SJCRH30 (cell line): ENCODE measurements around the gene KCNB1. TPM values are rescaled to one million over a fixed set of nuclear protein-coding genes. Genes with fewer than 3 reads are reported as not detected.
A peak's percentile ranks its signal among the peaks of the same experiment; 100 is the strongest.

Experiments used
- DNase-seq, 2 experiments: peaks; one replicate each; pipeline ENCODE4 v3.0.0-alpha.2; 2015 to 2020
- H3K27ac ChIP-seq: fragments of 250-450 bp; sonication (Bioruptor Pico); 2 replicates; pipeline ENCODE4 v1.5.1; 2020; ENCODE audit warnings: mild to moderate bottlenecking, moderate library complexity
- H3K27me3 ChIP-seq: fragments of 250-450 bp; sonication (Bioruptor Pico); 2 replicates; pipeline ENCODE4 v1.5.1; 2020; ENCODE audit warnings: mild to moderate bottlenecking, moderate library complexity
- H3K36me3 ChIP-seq: fragments of 250-450 bp; sonication (Bioruptor Pico); 2 replicates; pipeline ENCODE4 v1.5.1; 2020; ENCODE audit warnings: mild to moderate bottlenecking, moderate library complexity
- H3K4me1 ChIP-seq: fragments of 250-450 bp; sonication (Bioruptor Pico); 2 replicates; pipeline ENCODE4 v1.5.1; 2020; ENCODE audit warnings: mild to moderate bottlenecking, moderate library complexity
- H3K4me3 ChIP-seq: fragments of 250-450 bp; sonication (Bioruptor Pico); 2 replicates; pipeline ENCODE4 v1.5.1; 2020; ENCODE audit warnings: mild to moderate bottlenecking, moderate library complexity
- H3K9me3 ChIP-seq: fragments of 250-450 bp; sonication (Bioruptor Pico); replicated peaks from 2 replicates; pipeline ENCODE4 v1.5.1; 2020; ENCODE audit warnings: mild to moderate bottlenecking, moderate library complexity
- total RNA-seq: library from RNA; depleted of rRNA; stranded (reverse); fragments of >200 nt; shearing (Covaris generic); gene quantifications from 2 replicates; pipeline ENCODE4 v1.2.3, GENCODE V29; 2014

KCNB1 gene
- total RNA-seq, 1 experiment from 2014 or later, result 0.10 TPM

DNA sequence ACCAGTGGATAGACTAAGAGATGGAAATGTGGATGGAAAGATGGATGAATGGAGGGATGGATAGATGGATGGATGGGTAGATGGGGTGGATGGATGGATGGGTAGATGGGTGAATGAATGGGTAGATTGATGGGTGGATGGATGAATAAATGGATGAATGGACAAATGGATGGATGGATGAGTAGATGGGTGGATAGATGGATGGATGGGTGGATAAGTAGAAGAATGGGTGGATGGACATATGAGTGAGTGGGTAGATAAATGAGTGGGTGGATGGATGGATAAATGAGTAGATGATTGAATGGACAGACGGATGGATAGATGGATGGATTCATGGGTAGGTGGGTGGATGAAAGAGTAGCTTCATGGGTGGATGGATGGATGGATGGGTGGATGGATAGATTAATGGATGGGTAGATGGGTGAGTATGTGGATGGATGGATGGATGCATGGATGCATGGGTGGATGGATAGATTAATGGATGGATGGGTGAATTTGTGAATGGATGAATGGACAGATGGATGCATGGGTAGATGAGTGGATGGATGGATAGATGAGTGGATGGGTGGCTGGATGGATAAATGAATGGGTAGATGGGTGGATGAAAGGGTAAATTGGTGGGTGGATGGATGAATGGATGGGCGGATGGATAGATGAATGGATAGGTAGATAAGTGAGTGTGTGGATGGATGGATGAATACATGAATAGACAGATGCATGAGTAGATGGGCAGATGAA lies 29.5 kb upstream of the KCNB1 start:
- Histone ChIP-seq H3K4me1 (peaks cover 28% of the 10 kb centered on the region), H3K27ac (no peak overlapping the region), H3K9me3 (no peaks in the 10 kb centered on the region), H3K27me3 (no peaks in the 10 kb centered on the region), H3K36me3 (no peaks in the 10 kb centered on the region), H3K4me3 (no peak overlapping the region)
- no peak for DNase-seq

DNA sequence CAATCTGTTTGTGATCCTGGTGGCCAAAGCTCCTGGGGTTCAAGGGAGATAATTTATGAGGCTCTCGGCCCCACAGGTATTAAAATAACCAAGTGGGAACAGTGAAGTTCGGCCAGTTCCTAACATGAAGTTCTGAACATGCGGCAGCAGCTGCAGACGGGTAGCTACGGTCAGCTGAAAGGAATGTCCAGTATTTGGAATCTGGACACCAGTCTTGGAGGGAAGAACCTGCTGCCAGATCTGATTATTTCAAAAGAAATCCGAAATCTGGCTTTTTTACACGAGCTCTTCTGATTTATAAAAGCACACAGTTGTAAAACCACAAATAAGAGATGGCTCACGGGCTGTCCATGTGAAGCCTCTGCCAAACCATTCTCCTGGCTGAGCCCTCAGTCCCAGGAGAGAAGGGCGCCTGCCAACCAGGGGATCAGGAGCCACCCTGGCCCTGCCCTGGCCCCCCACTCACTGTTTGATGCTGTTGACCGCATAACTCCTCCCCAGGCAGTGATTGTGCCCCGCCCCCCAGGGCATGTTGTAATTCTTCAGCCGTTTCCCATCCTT lies 28.2 kb upstream of the KCNB1 start:
- H3K9me3 ChIP-seq, result no peaks in the 10 kb centered on the region
- no peak overlapping the region for H3K4me3 ChIP-seq
- peak; percentile 87 to 94 for DNase-seq
- H3K27ac ChIP-seq, result peak overlapping the region; percentile 66
- no peaks in the 10 kb centered on the region; the same call in 1 of the 2 replicates for H3K27me3 ChIP-seq
- no peaks in the 10 kb centered on the region for H3K36me3 ChIP-seq
- peaks cover 31% of the 10 kb centered on the region for H3K4me1 ChIP-seq

DNA sequence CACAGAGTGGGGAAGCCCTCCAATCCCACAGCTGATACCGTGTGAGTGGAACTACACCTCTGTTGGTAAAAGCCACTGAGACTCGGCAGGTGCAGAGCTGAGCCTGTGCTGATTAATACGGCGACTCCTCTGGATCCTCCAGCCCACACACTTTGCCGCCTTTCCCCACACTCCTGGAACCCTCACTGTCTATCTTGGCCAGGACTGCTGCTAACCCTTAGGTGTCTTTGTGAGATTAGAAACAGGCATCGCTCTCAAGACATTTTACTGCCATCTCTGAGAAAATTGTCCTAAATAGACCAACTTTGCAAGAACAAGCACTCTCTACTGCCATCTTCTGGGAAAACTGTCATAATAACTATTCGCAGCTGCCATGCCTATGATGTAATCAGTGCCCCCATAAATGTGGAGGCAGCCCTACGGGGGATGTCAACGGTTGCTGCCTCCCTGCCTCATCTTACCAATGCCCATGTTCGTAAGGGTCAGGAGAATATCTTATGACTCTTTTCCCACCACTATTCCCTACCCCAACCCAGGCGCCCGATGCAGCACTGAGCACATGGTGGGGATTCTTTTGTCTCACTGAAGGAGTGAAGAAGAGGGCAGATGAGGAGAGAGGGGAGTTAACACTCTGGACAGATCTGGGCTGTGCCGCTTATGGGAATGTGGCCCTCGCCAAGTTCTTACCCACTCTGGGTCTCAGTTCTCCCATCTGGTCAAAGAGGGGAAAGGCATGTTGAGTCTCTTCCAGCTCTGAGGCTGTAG lies 26.1 kb upstream of the KCNB1 start:
- Histone ChIP-seq H3K4me3 (no peak overlapping the region), H3K9me3 (no peaks in the 10 kb centered on the region), H3K36me3 (no peaks in the 10 kb centered on the region), H3K27me3 (peaks cover 1% of the 10 kb centered on the region; the same call in 1 of the 2 replicates), H3K4me1 (peaks cover 36% of the 10 kb centered on the region), H3K27ac (no peak overlapping the region)
- DNase-seq, result peak; percentile 61 to 87

DNA sequence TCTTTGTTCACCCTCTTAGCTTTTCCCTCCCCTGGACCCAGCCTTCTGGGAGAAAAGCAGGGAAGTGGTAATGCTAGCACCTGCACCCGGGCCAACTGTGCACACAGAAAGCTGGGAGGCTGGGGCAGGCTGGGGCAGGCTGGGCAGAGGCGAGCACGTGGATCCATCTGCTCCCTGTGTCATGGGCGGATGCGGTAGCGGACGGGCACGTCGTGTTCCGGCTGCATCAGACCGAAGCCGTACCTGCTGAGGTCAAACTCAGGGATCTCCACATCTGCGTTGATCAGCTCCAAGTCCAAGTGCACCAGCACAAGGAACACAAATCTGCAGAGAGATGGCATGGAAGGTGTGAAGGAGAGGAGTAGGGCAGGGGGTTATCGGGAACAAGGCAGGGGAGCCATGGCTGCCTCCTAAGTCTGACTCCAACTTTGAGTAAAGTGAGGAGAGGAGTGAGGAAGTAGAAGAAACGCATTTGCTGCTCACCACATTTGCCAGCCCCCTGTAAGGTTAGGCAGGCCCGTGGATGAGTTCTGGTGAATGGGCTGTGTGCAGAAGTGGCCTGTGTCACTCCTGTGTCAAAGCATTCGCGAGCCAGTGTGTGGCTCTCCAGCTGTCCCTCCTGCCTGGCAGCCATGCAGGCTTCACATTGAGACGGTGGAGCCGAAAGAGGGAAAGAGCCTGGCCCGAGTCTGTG lies 25.4 kb upstream of the KCNB1 start:
- DNase-seq, result no peak
- no peaks in the 10 kb centered on the region for H3K36me3 ChIP-seq
- peaks cover 36% of the 10 kb centered on the region for H3K4me1 ChIP-seq
- H3K9me3 ChIP-seq, result no peaks in the 10 kb centered on the region
- H3K4me3 ChIP-seq, result no peak overlapping the region
- peaks cover 4% of the 10 kb centered on the region; the same call in 1 of the 2 replicates for H3K27me3 ChIP-seq
- no peak overlapping the region for H3K27ac ChIP-seq

DNA sequence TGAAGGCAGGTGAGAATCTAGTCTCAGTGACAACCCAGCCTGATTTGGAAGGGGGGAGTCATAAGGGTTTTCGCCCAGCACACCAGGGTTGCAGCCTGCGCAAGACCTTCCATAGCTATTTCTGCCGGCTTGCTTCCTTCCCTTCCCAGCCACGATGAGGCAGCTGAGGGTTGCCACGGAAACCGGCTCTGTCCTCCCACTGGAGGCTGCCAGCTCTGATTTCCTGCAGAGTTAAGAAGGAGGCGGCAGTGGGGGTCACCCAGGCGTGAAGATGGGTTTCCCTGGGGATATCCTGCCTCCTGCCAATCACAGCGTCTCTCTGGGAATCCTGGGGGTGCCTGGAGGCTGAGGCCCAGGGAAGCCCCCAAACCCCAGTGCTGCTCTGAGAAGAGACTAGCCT lies 23.1 kb upstream of the KCNB1 start:
- H3K36me3 ChIP-seq, result no peaks in the 10 kb centered on the region
- H3K27me3 ChIP-seq, result peaks cover 4% of the 10 kb centered on the region; the same call in 1 of the 2 replicates
- no peaks in the 10 kb centered on the region for H3K9me3 ChIP-seq
- H3K27ac ChIP-seq, result no peak overlapping the region
- DNase-seq, result peak; percentile 78 to 80
- peaks cover 25% of the 10 kb centered on the region for H3K4me1 ChIP-seq
- H3K4me3 ChIP-seq, result no peak overlapping the region

DNA sequence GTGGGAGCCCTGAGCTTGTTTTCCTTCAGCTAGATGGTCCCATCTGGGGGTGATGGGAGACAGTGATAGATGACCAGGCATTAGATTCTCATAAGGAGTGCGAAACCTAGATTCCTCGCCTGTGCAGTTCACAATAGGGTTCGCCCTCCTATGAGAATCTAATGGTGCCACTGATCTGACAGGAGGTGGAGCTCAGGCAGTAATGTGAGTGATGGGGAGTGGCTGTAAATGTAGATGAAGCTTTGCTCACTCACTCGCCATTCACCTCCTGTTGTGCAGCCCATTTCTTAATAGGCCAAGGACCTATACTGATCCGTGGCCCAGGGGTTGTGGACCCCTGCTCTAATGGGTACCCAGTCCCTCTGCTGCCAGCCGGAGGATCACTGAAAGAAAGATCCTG lies 20.7 kb upstream of the KCNB1 start:
- Histone ChIP-seq H3K27me3 (peaks cover 4% of the 10 kb centered on the region; the same call in 1 of the 2 replicates), H3K4me3 (no peak overlapping the region), H3K27ac (no peak overlapping the region), H3K4me1 (peaks cover 10% of the 10 kb centered on the region; the same call in 1 of the 2 replicates), H3K9me3 (no peaks in the 10 kb centered on the region), H3K36me3 (no peaks in the 10 kb centered on the region)
- DNase-seq, result no peak

DNA sequence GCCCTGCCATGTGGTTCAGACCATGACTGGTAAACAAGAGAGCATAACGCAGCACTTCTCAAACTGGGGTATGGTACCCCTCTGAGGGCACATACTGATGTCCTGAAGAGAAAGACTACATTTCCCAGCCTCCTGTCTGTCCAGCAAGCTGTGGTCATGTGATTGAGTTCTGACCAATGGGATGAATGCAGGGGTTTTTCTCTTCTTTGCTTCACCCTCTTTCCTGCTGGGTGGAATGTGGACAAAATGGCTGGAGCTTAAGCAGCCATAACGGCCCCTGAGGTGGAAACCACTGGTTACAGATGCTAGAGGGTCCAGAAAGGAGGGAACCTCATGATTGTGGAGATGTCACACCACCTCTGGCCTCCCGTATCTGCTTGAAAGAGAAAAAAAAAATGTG lies 19.4 kb upstream of the KCNB1 start:
- peak in 1 of 2 experiments; percentile 56 for DNase-seq

DNA sequence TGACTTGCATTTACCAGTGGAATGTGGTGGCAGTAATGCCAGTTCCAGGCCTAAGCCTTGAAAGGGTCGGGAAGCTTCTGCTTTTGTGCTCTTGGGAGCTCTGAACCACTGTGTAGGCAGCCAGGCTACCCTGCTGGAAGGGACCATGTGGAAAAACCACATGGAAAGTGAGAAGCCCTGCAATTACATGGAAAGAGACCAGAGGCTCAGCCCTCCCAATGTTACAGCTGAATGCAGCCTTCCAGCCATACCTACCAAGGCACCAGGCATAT lies 14.9 kb upstream of the KCNB1 start:
- peaks cover 2% of the 10 kb centered on the region; the same call in 1 of the 2 replicates for H3K4me1 ChIP-seq
- H3K27ac ChIP-seq, result no peak overlapping the region
- H3K36me3 ChIP-seq, result no peaks in the 10 kb centered on the region
- H3K4me3 ChIP-seq, result no peak overlapping the region
- H3K9me3 ChIP-seq, result no peaks in the 10 kb centered on the region
- no peak for DNase-seq
- H3K27me3 ChIP-seq, result peaks cover 17% of the 10 kb centered on the region; the same call in 1 of the 2 replicates

More for the DNA sequence above, 19.4 kb upstream of the KCNB1 start:
- peaks cover 8% of the 10 kb centered on the region; the same call in 1 of the 2 replicates for H3K4me1 ChIP-seq
- peaks cover 6% of the 10 kb centered on the region; the same call in 1 of the 2 replicates for H3K27me3 ChIP-seq
- no peaks in the 10 kb centered on the region for H3K9me3 ChIP-seq
- H3K4me3 ChIP-seq, result no peak overlapping the region
- no peaks in the 10 kb centered on the region for H3K36me3 ChIP-seq
- no peak overlapping the region for H3K27ac ChIP-seq

DNA sequence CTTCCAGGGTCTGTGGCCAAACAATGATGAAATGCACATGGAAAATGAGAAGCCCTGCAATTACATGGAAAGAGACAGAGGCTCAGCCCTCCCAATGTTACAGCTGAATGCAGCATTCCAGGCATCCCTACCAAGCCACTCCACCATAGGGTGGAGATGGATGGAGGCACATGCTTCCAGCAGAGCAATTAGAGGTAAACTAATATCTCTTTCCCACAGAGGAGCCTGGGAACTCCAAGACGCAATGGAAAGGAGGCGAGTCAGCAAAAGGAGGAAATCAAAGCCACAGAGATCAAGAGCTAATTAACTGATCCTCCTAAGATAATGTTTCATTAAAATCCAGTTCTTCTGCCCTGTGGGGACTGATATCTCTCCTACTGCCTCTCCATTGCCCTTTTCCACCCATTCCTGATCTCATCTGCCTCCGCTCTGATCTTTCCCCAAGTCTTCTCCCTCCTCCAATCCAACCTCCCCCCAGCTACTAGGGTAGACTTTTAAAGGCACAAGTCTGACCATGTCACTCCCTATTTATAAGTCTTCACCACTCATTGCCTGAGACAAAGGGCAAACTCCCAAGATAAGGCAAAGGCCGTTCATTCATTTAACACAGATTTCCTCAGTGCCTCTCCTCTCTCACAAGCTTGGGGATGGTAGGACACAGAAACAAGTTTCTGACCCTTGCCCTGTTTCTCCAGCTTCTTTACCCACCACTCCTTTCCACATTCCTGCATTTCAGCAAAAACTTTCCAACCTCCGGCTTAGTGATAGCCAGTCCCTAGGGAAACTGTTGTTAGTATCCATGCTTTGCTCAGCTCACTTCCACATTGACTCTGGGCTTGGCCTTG lies 14.3 kb upstream of the KCNB1 start:
- Histone ChIP-seq H3K4me1 (peaks cover 2% of the 10 kb centered on the region; the same call in 1 of the 2 replicates), H3K36me3 (no peaks in the 10 kb centered on the region), H3K4me3 (no peak overlapping the region), H3K27ac (no peak overlapping the region), H3K27me3 (peaks cover 17% of the 10 kb centered on the region; the same call in 1 of the 2 replicates), H3K9me3 (no peaks in the 10 kb centered on the region)
- no peak for DNase-seq

DNA sequence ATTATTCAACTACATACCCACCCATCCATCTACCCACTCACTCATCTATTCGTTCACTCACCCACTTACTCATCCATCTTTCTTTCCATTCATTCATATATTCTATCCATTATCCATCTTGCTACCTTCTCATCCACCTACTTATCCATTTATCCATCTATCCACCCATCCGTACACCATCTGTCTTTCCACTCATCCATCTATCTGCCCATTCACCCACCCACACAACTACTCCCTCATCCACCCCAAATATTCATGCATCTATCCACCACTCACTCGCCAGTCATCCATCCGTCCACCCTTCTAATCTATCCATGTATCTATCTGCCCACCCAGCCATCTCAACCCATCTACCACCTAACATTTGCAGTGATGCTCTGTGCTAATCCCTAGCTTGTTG lies 13.6 kb upstream of the KCNB1 start:
- H3K4me1 ChIP-seq, result peaks cover 2% of the 10 kb centered on the region; the same call in 1 of the 2 replicates
- H3K4me3 ChIP-seq, result no peak overlapping the region
- H3K9me3 ChIP-seq, result no peaks in the 10 kb centered on the region
- no peaks in the 10 kb centered on the region for H3K36me3 ChIP-seq
- H3K27me3 ChIP-seq, result peaks cover 17% of the 10 kb centered on the region; the same call in 1 of the 2 replicates
- DNase-seq, result no peak
- H3K27ac ChIP-seq, result no peak overlapping the region

DNA sequence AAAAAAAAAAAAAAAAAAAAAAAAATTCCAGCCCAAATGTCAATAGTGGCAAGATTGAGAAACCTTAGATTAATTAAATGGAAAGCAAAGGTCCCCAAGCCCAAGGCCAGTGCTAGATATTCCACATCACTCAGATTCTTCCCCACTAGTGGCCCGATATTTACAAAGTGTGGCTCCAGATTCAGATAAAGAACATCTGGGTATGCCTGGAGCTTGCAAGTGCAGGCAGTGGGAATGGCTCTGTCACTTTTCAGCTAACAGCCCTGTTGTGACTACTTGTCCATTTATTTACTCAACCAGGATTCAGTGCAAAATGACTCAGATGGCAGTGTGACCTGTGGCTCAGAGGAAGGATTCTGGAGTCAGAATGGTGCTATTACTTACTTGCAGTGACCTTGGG lies 8.2 kb upstream of the KCNB1 start:
- Histone ChIP-seq H3K4me1 (no peaks in the 10 kb centered on the region), H3K4me3 (no peak overlapping the region), H3K36me3 (no peaks in the 10 kb centered on the region), H3K27ac (no peak overlapping the region), H3K9me3 (no peaks in the 10 kb centered on the region), H3K27me3 (peaks cover 7% of the 10 kb centered on the region; the same call in 1 of the 2 replicates)
- DNase-seq, result no peak

DNA sequence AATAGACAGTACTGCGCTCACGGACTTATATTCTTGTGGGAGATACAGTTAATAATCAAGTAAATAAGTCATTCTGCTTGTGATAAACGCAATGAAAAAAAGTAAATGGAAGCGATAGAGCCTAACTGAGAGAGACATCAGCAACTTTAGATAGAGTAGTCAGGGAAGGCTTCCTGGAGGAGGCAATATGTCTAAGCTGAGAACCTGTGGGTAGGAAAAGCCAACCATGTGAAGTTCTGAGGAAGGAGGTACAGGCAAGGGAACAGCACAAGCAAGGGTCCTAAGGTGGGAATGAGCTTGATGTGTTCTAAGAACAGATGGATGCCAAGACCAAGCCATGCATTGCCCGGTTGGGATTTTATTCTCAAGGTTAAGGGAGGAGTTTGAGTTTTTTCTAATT lies 7.2 kb upstream of the KCNB1 start:
- H3K4me3 ChIP-seq, result no peak overlapping the region
- no peak for DNase-seq
- H3K36me3 ChIP-seq, result no peaks in the 10 kb centered on the region
- no peaks in the 10 kb centered on the region for H3K4me1 ChIP-seq
- H3K9me3 ChIP-seq, result no peaks in the 10 kb centered on the region
- H3K27me3 ChIP-seq, result peaks cover 7% of the 10 kb centered on the region; the same call in 1 of the 2 replicates
- no peak overlapping the region for H3K27ac ChIP-seq

DNA sequence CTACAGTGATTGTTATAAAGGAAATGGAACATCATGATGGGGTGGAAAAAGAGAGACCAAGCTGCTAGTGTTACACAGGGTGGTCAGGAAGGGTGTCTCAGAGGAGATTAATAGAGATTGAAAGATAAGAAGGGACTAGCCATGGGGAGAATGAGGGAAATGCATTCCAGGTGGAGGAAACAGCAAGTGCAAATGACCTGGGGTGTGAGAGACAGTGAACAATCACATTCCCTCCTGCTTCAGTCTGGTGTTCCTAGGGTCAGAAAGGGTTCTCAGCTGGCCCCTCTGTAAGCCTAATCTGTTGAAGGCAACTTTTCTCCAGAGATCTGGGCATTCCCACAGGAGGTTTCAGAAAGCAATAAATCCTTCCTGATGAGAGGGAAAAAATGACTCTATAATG lies 3.6 kb upstream of the KCNB1 start:
- Histone ChIP-seq H3K27me3 (peaks cover 7% of the 10 kb centered on the region; the same call in 1 of the 2 replicates), H3K4me1 (no peaks in the 10 kb centered on the region), H3K27ac (no peak overlapping the region), H3K9me3 (no peaks in the 10 kb centered on the region), H3K36me3 (no peaks in the 10 kb centered on the region), H3K4me3 (no peak overlapping the region)
- DNase-seq, result no peak

DNA sequence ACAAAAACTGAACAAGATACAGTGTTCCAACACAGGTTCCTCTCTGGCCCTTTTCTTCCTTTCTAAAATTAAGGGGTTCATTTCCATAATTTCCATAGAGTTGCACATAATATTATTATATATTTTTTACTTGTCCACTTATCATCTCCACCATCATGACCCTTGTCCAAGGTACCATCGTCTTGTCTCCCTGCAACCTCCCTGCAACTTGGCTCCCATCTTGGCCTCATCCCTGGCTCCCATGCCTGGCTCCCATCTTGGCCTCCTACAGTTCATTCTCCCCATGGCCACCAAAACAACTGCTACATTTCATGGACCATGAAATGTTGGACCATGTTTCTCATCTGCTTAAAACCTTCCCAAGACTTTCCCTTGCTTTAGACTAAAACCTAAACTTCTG lies 3.1 kb upstream of the KCNB1 start:
- Histone ChIP-seq H3K27ac (no peak overlapping the region), H3K36me3 (no peaks in the 10 kb centered on the region), H3K27me3 (peaks cover 7% of the 10 kb centered on the region), H3K4me1 (no peaks in the 10 kb centered on the region), H3K9me3 (no peaks in the 10 kb centered on the region), H3K4me3 (no peak overlapping the region)
- DNase-seq, result no peak
